Osteocyte (in vitro differentiated cells): Measurements from ENCODE around the gene NEK1. TPM values are rescaled to one million over a fixed set of nuclear protein-coding genes. Genes with fewer than 3 reads are reported as not detected.

Source experiments
- DNase-seq: peaks from one replicate; pipeline ENCODE4 v3.0.0; 2021; ENCODE audit warnings: mixed read lengths; ENCODE audit not compliant: unreplicated experiment; ENCODE audit errors: extremely low spot score
- H3K27ac Mint-ChIP-seq: one replicate; pipeline ENCODE4 v1.8.0; 2021; ENCODE audit warnings: mild to moderate bottlenecking, mixed read lengths; ENCODE audit not compliant: unreplicated experiment
- H3K27me3 Mint-ChIP-seq: one replicate; pipeline ENCODE4 v1.8.0; 2021; ENCODE audit warnings: mixed read lengths; ENCODE audit not compliant: unreplicated experiment
- H3K36me3 Mint-ChIP-seq: one replicate; pipeline ENCODE4 v1.8.0; 2021; ENCODE audit warnings: mixed read lengths; ENCODE audit not compliant: unreplicated experiment
- H3K4me1 Mint-ChIP-seq: one replicate; pipeline ENCODE4 v1.8.0; 2021; ENCODE audit warnings: mixed read lengths; ENCODE audit not compliant: unreplicated experiment
- H3K4me3 Mint-ChIP-seq: one replicate; pipeline ENCODE4 v1.8.0; 2021; ENCODE audit warnings: mild to moderate bottlenecking, moderate library complexity, mixed read lengths; ENCODE audit not compliant: unreplicated experiment
- H3K9me3 Mint-ChIP-seq: one replicate; pipeline ENCODE4 v1.8.0; 2021; ENCODE audit warnings: mixed read lengths; ENCODE audit not compliant: unreplicated experiment
- total RNA-seq: library from RNA; stranded (reverse); gene quantifications from 2 replicates; pipeline ENCODE4 v1.2.1, GENCODE V29; 2021
- TF ChIP-seq, protein P1 (sequence below): fragments of 200-600 bp; sonication (generic); IDR thresholded peaks from 2 replicates; pipeline ENCODE4 v1.5.0; 2021; ENCODE audit warnings: antibody characterized with exemption, mild to moderate bottlenecking, moderate library complexity

The NEK1 gene
- total RNA-seq, 1 donor from 2014 or later, result 17.7 TPM

- TF ChIP-seq, protein P1, sequence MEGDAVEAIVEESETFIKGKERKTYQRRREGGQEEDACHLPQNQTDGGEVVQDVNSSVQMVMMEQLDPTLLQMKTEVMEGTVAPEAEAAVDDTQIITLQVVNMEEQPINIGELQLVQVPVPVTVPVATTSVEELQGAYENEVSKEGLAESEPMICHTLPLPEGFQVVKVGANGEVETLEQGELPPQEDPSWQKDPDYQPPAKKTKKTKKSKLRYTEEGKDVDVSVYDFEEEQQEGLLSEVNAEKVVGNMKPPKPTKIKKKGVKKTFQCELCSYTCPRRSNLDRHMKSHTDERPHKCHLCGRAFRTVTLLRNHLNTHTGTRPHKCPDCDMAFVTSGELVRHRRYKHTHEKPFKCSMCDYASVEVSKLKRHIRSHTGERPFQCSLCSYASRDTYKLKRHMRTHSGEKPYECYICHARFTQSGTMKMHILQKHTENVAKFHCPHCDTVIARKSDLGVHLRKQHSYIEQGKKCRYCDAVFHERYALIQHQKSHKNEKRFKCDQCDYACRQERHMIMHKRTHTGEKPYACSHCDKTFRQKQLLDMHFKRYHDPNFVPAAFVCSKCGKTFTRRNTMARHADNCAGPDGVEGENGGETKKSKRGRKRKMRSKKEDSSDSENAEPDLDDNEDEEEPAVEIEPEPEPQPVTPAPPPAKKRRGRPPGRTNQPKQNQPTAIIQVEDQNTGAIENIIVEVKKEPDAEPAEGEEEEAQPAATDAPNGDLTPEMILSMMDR, result peak; percentile 69
- DNase-seq, result no peak
- Mint-ChIP-seq H3K4me3 (no peak overlapping the region), H3K4me1 (peaks cover 7% of the 10 kb centered on the region), H3K9me3 (peaks cover 16% of the 10 kb centered on the region), H3K27ac (peak overlapping the region; percentile 32), H3K36me3 (peaks cover 24% of the 10 kb centered on the region), H3K27me3 (no peaks in the 10 kb centered on the region)
These were observed 119.8 kb downstream of the NEK1 start for GRCh38 chr4:169492436-169493163.

DNA sequence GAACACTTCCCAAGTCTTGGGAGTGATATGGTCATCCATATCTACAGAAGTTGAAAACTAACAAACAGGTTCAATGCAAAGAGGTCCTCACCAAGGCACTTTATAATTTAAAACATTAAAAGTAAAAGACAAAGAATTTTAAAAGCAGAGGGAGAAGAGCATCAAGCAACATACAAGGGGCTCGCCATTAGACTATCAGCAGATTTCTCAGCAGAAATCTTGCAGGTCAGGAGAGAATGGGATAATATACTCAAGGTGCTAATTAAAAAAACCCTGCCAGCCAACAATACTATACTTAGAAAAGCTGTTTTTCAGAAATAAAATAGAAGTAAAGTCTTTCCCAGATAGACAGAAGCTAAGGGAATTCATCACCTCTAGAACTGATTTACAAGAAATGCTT, 121.2 kb downstream of the NEK1 start:
- no peaks in the 10 kb centered on the region for H3K27me3 Mint-ChIP-seq
- DNase-seq, result no peak
- H3K27ac Mint-ChIP-seq, result no peak overlapping the region
- TF ChIP-seq, protein P1, result no peak
- H3K4me3 Mint-ChIP-seq, result no peak overlapping the region
- H3K9me3 Mint-ChIP-seq, result peaks cover 11% of the 10 kb centered on the region
- peaks cover 7% of the 10 kb centered on the region for H3K4me1 Mint-ChIP-seq
- peaks cover 20% of the 10 kb centered on the region for H3K36me3 Mint-ChIP-seq

- TF ChIP-seq, protein P1, result no peak
- Mint-ChIP-seq H3K27me3 (no peaks in the 10 kb centered on the region), H3K4me3 (no peak overlapping the region), H3K4me1 (peaks cover 22% of the 10 kb centered on the region), H3K36me3 (peaks cover 20% of the 10 kb centered on the region), H3K27ac (no peak overlapping the region), H3K9me3 (peaks cover 11% of the 10 kb centered on the region)
- DNase-seq, result no peak
These were observed 123.1 kb downstream of the NEK1 start for GRCh38 chr4:169489306-169489705.

DNA sequence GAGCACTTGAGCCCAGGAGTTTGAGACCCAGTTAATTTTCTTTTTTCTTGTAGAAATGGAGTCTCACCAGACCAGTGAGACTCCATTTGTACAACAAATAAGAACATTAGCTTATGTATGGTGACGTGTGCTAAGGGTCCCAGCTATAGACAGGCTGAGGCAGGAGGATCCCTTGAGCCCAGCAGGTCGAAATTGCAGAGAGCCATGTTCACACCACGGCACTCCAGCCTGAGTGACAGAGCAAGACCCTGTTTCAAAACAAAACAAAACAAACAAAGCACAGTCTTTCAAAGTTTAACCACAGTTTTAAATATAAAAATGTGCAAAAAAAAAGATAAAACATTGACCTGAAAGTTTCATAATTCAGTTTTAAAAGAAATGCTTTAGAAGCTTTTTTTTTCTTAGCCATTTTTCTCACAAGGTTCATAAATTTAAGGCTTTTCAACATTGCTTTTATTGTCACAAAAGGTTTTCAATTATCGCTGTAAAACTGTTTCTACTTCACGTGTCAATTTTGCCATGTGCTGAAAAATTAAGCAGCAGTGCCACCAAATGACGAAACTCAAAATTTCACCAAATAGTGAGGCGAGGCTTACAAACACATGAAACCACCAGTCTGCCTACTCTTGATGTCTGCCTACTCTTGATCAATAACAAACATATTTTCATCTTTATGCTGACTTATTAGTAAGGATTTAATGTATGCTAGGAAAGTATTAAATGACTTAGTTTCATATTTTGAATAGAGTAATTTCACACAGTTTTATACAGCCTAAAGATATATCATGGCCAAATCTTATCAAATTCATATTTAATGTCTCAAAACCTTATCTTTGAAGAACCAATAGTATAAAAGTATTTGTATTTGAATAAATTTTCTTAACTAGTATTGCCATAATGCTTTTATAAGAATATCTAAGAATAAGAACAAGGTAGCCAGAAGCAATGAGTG, 126.3 kb downstream of the NEK1 start:
- no peaks in the 10 kb centered on the region for H3K27me3 Mint-ChIP-seq
- H3K4me1 Mint-ChIP-seq, result peaks cover 15% of the 10 kb centered on the region
- peak overlapping the region; percentile 14 for H3K4me3 Mint-ChIP-seq
- H3K36me3 Mint-ChIP-seq, result peaks cover 20% of the 10 kb centered on the region
- TF ChIP-seq, protein P1, result peak; percentile 74
- peaks cover 4% of the 10 kb centered on the region for H3K9me3 Mint-ChIP-seq
- H3K27ac Mint-ChIP-seq, result no peak overlapping the region
- no peak for DNase-seq

DNA sequence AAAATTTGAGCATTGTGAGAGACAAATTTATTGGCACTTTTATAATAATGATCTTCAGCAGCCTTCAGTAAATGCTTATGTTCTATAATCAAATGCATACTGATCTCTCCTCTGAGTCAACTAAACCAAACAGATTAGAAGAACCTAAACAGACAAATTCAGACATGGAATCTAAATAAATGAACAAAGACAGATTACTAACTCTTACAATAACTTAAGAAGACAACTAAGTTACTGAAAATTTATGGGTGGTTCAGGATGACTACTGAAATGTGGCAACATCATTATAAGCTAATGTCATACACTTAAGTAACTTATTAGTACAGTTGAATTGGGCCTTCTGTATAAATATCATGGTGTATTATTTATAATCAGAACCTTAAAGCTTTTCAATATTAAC, 127.3 kb downstream of the NEK1 start:
- Mint-ChIP-seq H3K9me3 (peaks cover 5% of the 10 kb centered on the region), H3K27me3 (no peaks in the 10 kb centered on the region), H3K4me3 (no peak overlapping the region), H3K36me3 (peaks cover 17% of the 10 kb centered on the region), H3K4me1 (peaks cover 15% of the 10 kb centered on the region), H3K27ac (peak overlapping the region; percentile 16)
- TF ChIP-seq, protein P1, result no peak
- DNase-seq, result no peak
